WTC11 (cell line): ENCODE data around the gene TBC1D22B. TPM values are rescaled to one million over a fixed set of nuclear protein-coding genes. Genes with fewer than 3 reads are reported as not detected.

ENCODE experiments used
- ATAC-seq: fragments of 200-7000 bp; cut with Tn5 transposase; 2 replicates; pipeline ENCODE4 v1.10.0; 2021; ENCODE audit warnings: mild to moderate bottlenecking, moderate library complexity
- CTCF ChIA-PET: fragments of 300-600 bp; sonication (Branson Sonifier 250); formaldehyde crosslinking; loops from one replicate; lab custom pipeline; 2021; ENCODE audit warnings: antibody characterized with exemption; lab: Charles Lee
- POLR2A ChIA-PET: fragments of 350-600 bp; sonication (Branson Sonifier 250); formaldehyde crosslinking; loops from one replicate; lab custom pipeline; 2021; ENCODE audit warnings: antibody characterized with exemption; lab: Charles Lee
- DNase-seq: peaks from one replicate; pipeline ENCODE4 v3.0.0; 2021; ENCODE audit warnings: low spot score
- H3K27ac Mint-ChIP-seq: 2 replicates; pipeline ENCODE4 v1.8.0; 2021; ENCODE audit warnings: mixed read lengths
- H3K27me3 Mint-ChIP-seq: 2 replicates; pipeline ENCODE4 v1.8.0; 2021; ENCODE audit warnings: low read depth, mild to moderate bottlenecking, moderate library complexity, mixed read lengths
- H3K36me3 Mint-ChIP-seq: 2 replicates; pipeline ENCODE4 v1.8.0; 2021; ENCODE audit warnings: mixed read lengths
- H3K4me1 Mint-ChIP-seq: 2 replicates; pipeline ENCODE4 v1.8.0; 2022; ENCODE audit warnings: mixed read lengths
- H3K4me3 Mint-ChIP-seq: 2 replicates; pipeline ENCODE4 v1.8.0; 2021; ENCODE audit warnings: mild to moderate bottlenecking, moderate library complexity, mixed read lengths
- H3K9me3 Mint-ChIP-seq: 2 replicates; pipeline ENCODE4 v1.8.0; 2021; ENCODE audit warnings: mixed read lengths
- CBFB ChIP-seq: sonication (generic); formaldehyde crosslinking; IDR thresholded peaks from 2 replicates; pipeline ENCODE4 v1.8.1; 2022; ENCODE audit warnings: mild to moderate bottlenecking, low read depth, missing genetic modification reagents
- CREB1 ChIP-seq: sonication (generic); formaldehyde crosslinking; IDR thresholded peaks from 2 replicates; pipeline ENCODE4 v1.8.0; 2023; ENCODE audit warnings: mild to moderate bottlenecking, missing genetic modification reagents
- CTCF ChIP-seq: fragments of 200-600 bp; IDR thresholded peaks from 2 replicates; pipeline ENCODE4 v1.8.0; 2022; ENCODE audit warnings: antibody characterized with exemption
- EMX1 ChIP-seq: fragments of 250-450 bp; sonication (Bioruptor Pico); IDR thresholded peaks from 2 replicates; pipeline ENCODE4 v1.8.0; 2021; ENCODE audit warnings: mild to moderate bottlenecking
- ETV6 ChIP-seq: sonication (generic); formaldehyde crosslinking; IDR thresholded peaks from 2 replicates; pipeline ENCODE4 v1.8.1; 2022; ENCODE audit warnings: mild to moderate bottlenecking, missing genetic modification reagents
- FOXK1 ChIP-seq: sonication (generic); formaldehyde crosslinking; IDR thresholded peaks from 2 replicates; pipeline ENCODE4 v1.8.0; 2022; ENCODE audit warnings: mild to moderate bottlenecking, moderate library complexity, missing genetic modification reagents
- GABPB1 ChIP-seq: sonication (generic); formaldehyde crosslinking; IDR thresholded peaks from 2 replicates; pipeline ENCODE4 v1.8.1; 2023; ENCODE audit warnings: mild to moderate bottlenecking, missing genetic modification reagents
- IRF1 ChIP-seq: sonication (generic); formaldehyde crosslinking; IDR thresholded peaks from 2 replicates; pipeline ENCODE4 v1.8.0; 2023; ENCODE audit warnings: missing genetic modification reagents
- JAZF1 ChIP-seq: fragments of 250-450 bp; sonication (Bioruptor Pico); IDR thresholded peaks from 2 replicates; pipeline ENCODE4 v1.9.0; 2021; ENCODE audit warnings: moderate library complexity, mild to moderate bottlenecking, inconsistent platforms
- NFATC4 ChIP-seq: fragments of 250-450 bp; sonication (Bioruptor Pico); IDR thresholded peaks from 2 replicates; pipeline ENCODE4 v1.9.0; 2021; ENCODE audit warnings: mild to moderate bottlenecking
- NR2C2 ChIP-seq: sonication (generic); formaldehyde crosslinking; IDR thresholded peaks from 2 replicates; pipeline ENCODE4 v1.8.0; 2022; ENCODE audit warnings: mild to moderate bottlenecking, missing genetic modification reagents
- OVOL2 ChIP-seq: fragments of 250-450 bp; sonication (Bioruptor Pico); IDR thresholded peaks from 2 replicates; pipeline ENCODE4 v1.9.0; 2021; ENCODE audit warnings: mild to moderate bottlenecking, borderline replicate concordance
- RORB ChIP-seq: fragments of 250-450 bp; sonication (Bioruptor Pico); IDR thresholded peaks from 2 replicates; pipeline ENCODE4 v1.9.0; 2021; ENCODE audit warnings: mild to moderate bottlenecking
- SOX15 ChIP-seq: fragments of 250-450 bp; sonication (Bioruptor Pico); IDR thresholded peaks from 2 replicates; pipeline ENCODE4 v1.9.0; 2021; ENCODE audit warnings: mild to moderate bottlenecking
- STAT6 ChIP-seq: sonication (generic); formaldehyde crosslinking; conservative IDR thresholded peaks from 2 replicates; pipeline ENCODE4 v1.8.1; 2023; ENCODE audit warnings: mild to moderate bottlenecking, low read depth, missing genetic modification reagents, moderate library complexity
- ZNF121 ChIP-seq: sonication (generic); formaldehyde crosslinking; IDR thresholded peaks from 2 replicates; pipeline ENCODE4 v1.8.0; 2023; ENCODE audit warnings: missing genetic modification reagents
- ZNF219 ChIP-seq: sonication (generic); formaldehyde crosslinking; IDR thresholded peaks from 2 replicates; pipeline ENCODE4 v1.8.0; 2023; ENCODE audit warnings: missing genetic modification reagents, mild to moderate bottlenecking, borderline replicate concordance
- ZNF317 ChIP-seq: sonication (generic); formaldehyde crosslinking; IDR thresholded peaks from 2 replicates; pipeline ENCODE4 v1.8.1; 2023; ENCODE audit warnings: low read depth, mild to moderate bottlenecking, moderate library complexity, missing genetic modification reagents, borderline replicate concordance
- total RNA-seq: library from RNA; stranded (reverse); gene quantifications from 3 replicates; pipeline ENCODE4 v1.2.3, GENCODE V29; 2021
- TF ChIP-seq, protein P1 (sequence below): sonication (generic); formaldehyde crosslinking; IDR thresholded peaks from 2 replicates; pipeline ENCODE4 v1.8.1; 2023; ENCODE audit warnings: mild to moderate bottlenecking, missing genetic modification reagents, moderate library complexity
- TF ChIP-seq, protein P2 (sequence below): fragments of 250-450 bp; sonication (Bioruptor Pico); IDR thresholded peaks from 2 replicates; pipeline ENCODE4 v2.1.2; 2022; ENCODE audit warnings: mild to moderate bottlenecking, moderate library complexity
- TF ChIP-seq, protein P3 (sequence below): sonication (generic); formaldehyde crosslinking; IDR thresholded peaks from 2 replicates; pipeline ENCODE4 v1.8.0; 2022; ENCODE audit warnings: mild to moderate bottlenecking, missing genetic modification reagents

The TBC1D22B gene
- total RNA-seq, 1 experiment from 2014 or later: 16.4 TPM

- no peak overlapping the region for H3K4me3 Mint-ChIP-seq
- ChIA-PET CTCF (interaction anchor here (0.5 to 20.2 kb wide), 54 partner anchors 8 to 451 kb away, joined by 3 to 537 read pairs (median 5); partner anchors contain the start of genes C6orf89, MTCH1, PIM1 and PPIL1), POLR2A (interaction anchor here (0.5 to 1.2 kb wide), 6 partner anchors 22 to 188 kb away, joined by 3 to 5 read pairs (median 4); no protein-coding TSS in a partner anchor)
- ATAC-seq: no peak
- no peak for DNase-seq
- no peaks in the 10 kb centered on the region for H3K36me3 Mint-ChIP-seq
- peaks cover 3% of the 10 kb centered on the region; the same call in 1 of the 2 replicates for H3K27me3 Mint-ChIP-seq
- peaks cover 5% of the 10 kb centered on the region; the same call in 1 of the 2 replicates for H3K4me1 Mint-ChIP-seq
- no peak overlapping the region for H3K27ac Mint-ChIP-seq
- H3K9me3 Mint-ChIP-seq: no peaks in the 10 kb centered on the region
- no peak for TF ChIP-seq EMX1 (CRISPR knock-in tag)
- no peak for TF ChIP-seq OVOL2 (CRISPR knock-in tag)
Observed at GRCh38 chr6:37209461-37210205, 47.9 kb upstream of the TBC1D22B start.

GRCh38 chr6:37210313-37210968 lies 47.1 kb upstream of the TBC1D22B start:
- peak; percentile 81 for DNase-seq
- ChIA-PET POLR2A (interaction anchor here (0.5 to 1.2 kb wide), 6 partner anchors 23 to 189 kb away, joined by 3 to 5 read pairs (median 4); no protein-coding TSS in a partner anchor), CTCF (interaction anchor here (0.6 to 20.2 kb wide), 51 partner anchors 9 to 451 kb away, joined by 3 to 537 read pairs (median 5); partner anchors contain the start of genes C6orf89, MTCH1, PIM1 and PPIL1)
- Mint-ChIP-seq H3K36me3 (no peaks in the 10 kb centered on the region), H3K4me3 (no peak overlapping the region), H3K9me3 (no peaks in the 10 kb centered on the region), H3K27me3 (peaks cover 3% of the 10 kb centered on the region; the same call in 1 of the 2 replicates), H3K27ac (no peak overlapping the region), H3K4me1 (peaks cover 5% of the 10 kb centered on the region; the same call in 1 of the 2 replicates)
- ATAC-seq: peak; percentile 72
- TF ChIP-seq RORB (CRISPR knock-in tag): no peak
- peak; percentile 98 for TF ChIP-seq ZNF121
- TF ChIP-seq CREB1 (CRISPR knock-in tag): no peak
- peak; percentile 87 for TF ChIP-seq CTCF
- TF ChIP-seq, all 79 proteins: peak for 2

DNA sequence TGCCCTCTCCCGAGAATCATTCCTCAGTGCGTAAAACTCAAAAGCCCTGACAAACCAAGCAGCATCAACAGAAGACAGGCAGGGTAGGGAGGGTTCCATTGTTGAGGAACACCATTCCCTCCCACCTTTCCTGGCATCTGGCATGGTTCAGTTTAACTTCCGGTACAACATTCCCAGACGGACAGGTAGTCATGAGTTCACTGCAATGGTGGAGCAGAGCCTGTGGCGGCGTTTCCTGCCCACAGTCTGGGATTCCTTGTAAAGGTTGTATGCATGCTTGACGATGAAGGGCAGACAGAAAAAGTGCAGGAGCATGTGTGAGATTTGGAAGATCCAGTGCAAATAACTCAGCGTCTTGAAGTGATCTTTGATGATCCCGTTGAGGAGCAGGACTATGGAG lies 45.3 kb upstream of the TBC1D22B start:
- Mint-ChIP-seq H3K27ac (no peak overlapping the region), H3K36me3 (no peaks in the 10 kb centered on the region), H3K4me1 (peaks cover 5% of the 10 kb centered on the region; the same call in 1 of the 2 replicates), H3K27me3 (peaks cover 3% of the 10 kb centered on the region; the same call in 1 of the 2 replicates), H3K9me3 (no peaks in the 10 kb centered on the region), H3K4me3 (no peak overlapping the region)
- POLR2A ChIA-PET: no interaction called here
- ATAC-seq: no peak
- DNase-seq: no peak
- CTCF ChIA-PET: interaction anchor here (1.3 to 20.2 kb wide), 3 partner anchors 174 to 447 kb away, joined by 4 to 537 read pairs (median 4); no protein-coding TSS in a partner anchor
- TF ChIP-seq GABPB1: no peak
- TF ChIP-seq ZNF219 (CRISPR knock-in tag): no peak
- TF ChIP-seq STAT6 (CRISPR knock-in tag): no peak
- no peak for TF ChIP-seq SOX15 (CRISPR knock-in tag)
- no peak for TF ChIP-seq ZNF317 (CRISPR knock-in tag)
- TF ChIP-seq IRF1 (CRISPR knock-in tag): no peak
- no peak for TF ChIP-seq CBFB
- no peak for TF ChIP-seq JAZF1 (CRISPR knock-in tag)
- no peak for TF ChIP-seq NFATC4 (CRISPR knock-in tag)
- TF ChIP-seq, protein P1, sequence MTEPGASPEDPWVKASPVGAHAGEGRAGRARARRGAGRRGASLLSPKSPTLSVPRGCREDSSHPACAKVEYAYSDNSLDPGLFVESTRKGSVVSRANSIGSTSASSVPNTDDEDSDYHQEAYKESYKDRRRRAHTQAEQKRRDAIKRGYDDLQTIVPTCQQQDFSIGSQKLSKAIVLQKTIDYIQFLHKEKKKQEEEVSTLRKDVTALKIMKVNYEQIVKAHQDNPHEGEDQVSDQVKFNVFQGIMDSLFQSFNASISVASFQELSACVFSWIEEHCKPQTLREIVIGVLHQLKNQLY (CRISPR knock-in tag): no peak
- no peak for TF ChIP-seq NR2C2
- TF ChIP-seq, protein P2, sequence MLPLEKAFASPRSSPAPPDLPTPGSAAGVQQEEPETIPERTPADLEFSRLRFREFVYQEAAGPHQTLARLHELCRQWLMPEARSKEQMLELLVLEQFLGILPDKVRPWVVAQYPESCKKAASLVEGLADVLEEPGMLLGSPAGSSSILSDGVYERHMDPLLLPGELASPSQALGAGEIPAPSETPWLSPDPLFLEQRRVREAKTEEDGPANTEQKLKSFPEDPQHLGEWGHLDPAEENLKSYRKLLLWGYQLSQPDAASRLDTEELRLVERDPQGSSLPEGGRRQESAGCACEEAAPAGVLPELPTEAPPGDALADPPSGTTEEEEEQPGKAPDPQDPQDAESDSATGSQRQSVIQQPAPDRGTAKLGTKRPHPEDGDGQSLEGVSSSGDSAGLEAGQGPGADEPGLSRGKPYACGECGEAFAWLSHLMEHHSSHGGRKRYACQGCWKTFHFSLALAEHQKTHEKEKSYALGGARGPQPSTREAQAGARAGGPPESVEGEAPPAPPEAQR: no peak
- TF ChIP-seq ETV6: no peak
- TF ChIP-seq, protein P3, sequence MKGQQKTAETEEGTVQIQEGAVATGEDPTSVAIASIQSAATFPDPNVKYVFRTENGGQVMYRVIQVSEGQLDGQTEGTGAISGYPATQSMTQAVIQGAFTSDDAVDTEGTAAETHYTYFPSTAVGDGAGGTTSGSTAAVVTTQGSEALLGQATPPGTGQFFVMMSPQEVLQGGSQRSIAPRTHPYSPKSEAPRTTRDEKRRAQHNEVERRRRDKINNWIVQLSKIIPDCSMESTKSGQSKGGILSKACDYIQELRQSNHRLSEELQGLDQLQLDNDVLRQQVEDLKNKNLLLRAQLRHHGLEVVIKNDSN (CRISPR knock-in tag): no peak
- no peak for TF ChIP-seq FOXK1 (CRISPR knock-in tag)
